Lower leg skin (tissue), 4 donors: ENCODE data around the gene LRP1B. TPM values are rescaled to one million over a fixed set of nuclear protein-coding genes. Genes with fewer than 3 reads are reported as not detected.

ENCODE experiments used
- DNase-seq, 2 donors: peaks; one replicate each; pipeline ENCODE4 v3.0.0-alpha.2; 2019; ENCODE audit warnings: low spot score in 2 of 2
- H3K4me3 ChIP-seq: fragments of 200-600 bp; sonication (generic); 2 replicates; pipeline ENCODE4 v1.5.1; 2017; ENCODE audit warnings: mild to moderate bottlenecking, low read depth; ENCODE audit not compliant: poor library complexity, severe bottlenecking
- POLR2A ChIP-seq, 2 donors: fragments of 450-650 bp; IDR thresholded peaks; one replicate each; pipeline ENCODE4 v1.6.1; 2016 to 2017; ENCODE audit warnings: antibody characterized with exemption in 2 of 2, mild to moderate bottlenecking in 1 of 2, moderate library complexity in 1 of 2
- WGBS, 2 donors: methylation state at CpG; one replicate each; pipeline ENCODE4 v1.1.5; 2018; 5-methylcytosine and 5-hydroxymethylcytosine counted together
- intact Hi-C: fragments of 100-400 bp; cut with DNase I; formaldehyde crosslinking; loops from one replicate; pipeline ENCODE4 v1.15.0; 2023; ENCODE audit warnings: low total_unique reads
- total RNA-seq, 4 donors: library from RNA; depleted of rRNA; stranded (reverse); fragments of >200 nt; gene quantifications; one replicate each; pipeline ENCODE4 v1.1.0, GENCODE V29; 2016
- TF ChIP-seq, protein P1 (sequence below), 3 donors: fragments of 450-650 bp; IDR thresholded peaks; one replicate each; pipeline ENCODE4 v1.5.1; 2016; ENCODE audit warnings: antibody characterized with exemption in 3 of 3, mild to moderate bottlenecking in 3 of 3, moderate library complexity in 2 of 3

Gene LRP1B
- total RNA-seq, 4 donors from 2014 or later, result 0.80 to 1.6 (median 1.0) TPM

DNA sequence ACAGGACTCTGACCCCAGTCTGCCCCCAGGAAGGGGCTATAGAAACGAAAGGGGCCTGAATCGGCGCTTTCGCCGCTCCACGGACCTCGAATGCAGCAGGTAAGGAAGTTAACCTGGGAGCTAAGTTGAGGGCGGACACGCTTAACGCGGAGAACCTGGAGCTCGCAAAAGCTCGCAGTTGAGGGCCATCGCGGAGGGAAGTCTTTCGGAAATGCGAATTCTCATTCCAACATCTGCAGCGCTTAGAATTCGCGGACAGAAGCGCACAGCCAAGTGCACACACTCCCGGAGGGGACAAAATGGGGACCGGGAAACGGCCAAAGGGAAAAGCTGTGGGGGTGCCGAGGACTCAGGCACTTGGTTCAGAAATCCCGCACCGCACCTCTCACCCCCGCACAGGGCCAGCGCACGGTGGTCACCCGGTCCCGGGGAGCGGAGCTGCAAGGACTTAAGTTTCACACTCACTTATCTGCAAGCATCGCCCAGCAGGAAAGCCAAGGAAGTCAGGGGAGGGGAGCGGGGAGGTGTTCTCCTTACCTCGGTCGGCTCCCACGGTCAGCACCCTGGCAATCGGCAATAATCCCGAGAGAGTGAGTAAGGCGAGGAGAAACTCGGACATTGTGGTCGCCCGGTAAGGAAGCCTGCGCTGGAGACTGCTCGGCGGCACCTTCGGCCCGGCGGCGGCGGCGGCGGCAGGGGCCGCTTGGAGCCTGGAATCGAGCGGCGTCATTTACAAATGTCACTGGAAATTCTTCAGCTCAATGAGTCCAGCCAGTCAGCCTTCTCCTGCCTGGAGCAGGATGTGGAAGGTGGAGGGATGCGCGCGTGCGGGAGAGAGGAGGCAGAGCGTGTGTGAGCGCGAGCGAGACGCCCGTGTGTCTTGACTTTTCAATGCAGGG is 456 bp downstream of the LRP1B start:
- DNase-seq, result peak; percentile 54 to 90
- 1 to 2% methylated on average over 57 to 68 of the region's 68 CpGs for WGBS, 2 donors
- TF ChIP-seq POLR2A (IDR thresholded peaks at IDR 0.05), result no peak
- TF ChIP-seq, protein P1, sequence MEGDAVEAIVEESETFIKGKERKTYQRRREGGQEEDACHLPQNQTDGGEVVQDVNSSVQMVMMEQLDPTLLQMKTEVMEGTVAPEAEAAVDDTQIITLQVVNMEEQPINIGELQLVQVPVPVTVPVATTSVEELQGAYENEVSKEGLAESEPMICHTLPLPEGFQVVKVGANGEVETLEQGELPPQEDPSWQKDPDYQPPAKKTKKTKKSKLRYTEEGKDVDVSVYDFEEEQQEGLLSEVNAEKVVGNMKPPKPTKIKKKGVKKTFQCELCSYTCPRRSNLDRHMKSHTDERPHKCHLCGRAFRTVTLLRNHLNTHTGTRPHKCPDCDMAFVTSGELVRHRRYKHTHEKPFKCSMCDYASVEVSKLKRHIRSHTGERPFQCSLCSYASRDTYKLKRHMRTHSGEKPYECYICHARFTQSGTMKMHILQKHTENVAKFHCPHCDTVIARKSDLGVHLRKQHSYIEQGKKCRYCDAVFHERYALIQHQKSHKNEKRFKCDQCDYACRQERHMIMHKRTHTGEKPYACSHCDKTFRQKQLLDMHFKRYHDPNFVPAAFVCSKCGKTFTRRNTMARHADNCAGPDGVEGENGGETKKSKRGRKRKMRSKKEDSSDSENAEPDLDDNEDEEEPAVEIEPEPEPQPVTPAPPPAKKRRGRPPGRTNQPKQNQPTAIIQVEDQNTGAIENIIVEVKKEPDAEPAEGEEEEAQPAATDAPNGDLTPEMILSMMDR (IDR thresholded peaks at IDR 0.05), result no peak
- intact Hi-C loops, result no loop called here
- peak overlapping the region; percentile 52 for H3K4me3 ChIP-seq

DNA sequence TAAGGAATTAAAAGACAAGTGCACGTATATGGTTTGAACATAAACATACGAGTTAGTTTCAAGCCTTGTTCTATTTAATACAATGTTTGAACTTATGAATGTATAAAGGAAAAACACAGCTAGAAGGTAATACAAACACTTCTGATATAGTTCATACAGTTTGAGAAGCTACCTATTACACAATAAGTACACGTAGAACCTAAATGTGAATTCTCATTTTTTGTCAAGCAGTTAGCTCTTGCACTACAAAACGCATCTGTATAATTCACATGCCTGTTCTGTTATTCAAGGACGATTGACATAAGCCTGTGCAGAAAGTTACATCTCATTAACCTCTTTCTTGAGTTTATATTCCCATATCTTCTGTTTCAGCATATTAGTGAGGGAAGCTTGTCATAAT is 2.7 kb downstream of the LRP1B start:
- DNase-seq, result no peak
- intact Hi-C loops, result no loop called here
- TF ChIP-seq, protein P1 (IDR thresholded peaks at IDR 0.05), result no peak
- TF ChIP-seq POLR2A (IDR thresholded peaks at IDR 0.05), result no peak
- no peak overlapping the region for H3K4me3 ChIP-seq
- 94% methylated on average over 5 of the region's 5 CpGs for WGBS, 2 donors

DNA sequence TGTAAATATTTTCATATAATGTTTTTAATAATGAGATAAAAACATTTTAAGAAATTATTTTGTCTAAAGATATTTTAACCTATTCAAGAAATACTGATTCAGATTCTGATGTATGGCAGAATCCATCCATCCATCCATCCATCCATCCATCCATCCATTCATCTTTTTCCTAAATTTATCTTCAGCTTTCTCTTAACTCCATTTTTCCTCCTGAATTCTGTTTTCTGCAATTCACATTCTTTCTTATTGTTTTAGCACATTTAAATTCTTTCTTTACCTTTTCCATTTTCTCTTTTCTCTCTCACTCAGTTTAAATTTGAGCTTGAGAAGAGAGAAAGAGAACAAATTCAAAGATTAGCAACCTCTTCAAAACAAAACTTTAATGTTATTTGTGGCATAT is 3.6 kb downstream of the LRP1B start:
- TF ChIP-seq, protein P1 (IDR thresholded peaks at IDR 0.05), result no peak
- no peak for TF ChIP-seq POLR2A (IDR thresholded peaks at IDR 0.05)
- DNase-seq, result no peak
- H3K4me3 ChIP-seq, result no peak overlapping the region
- intact Hi-C loops, result no loop called here

DNA sequence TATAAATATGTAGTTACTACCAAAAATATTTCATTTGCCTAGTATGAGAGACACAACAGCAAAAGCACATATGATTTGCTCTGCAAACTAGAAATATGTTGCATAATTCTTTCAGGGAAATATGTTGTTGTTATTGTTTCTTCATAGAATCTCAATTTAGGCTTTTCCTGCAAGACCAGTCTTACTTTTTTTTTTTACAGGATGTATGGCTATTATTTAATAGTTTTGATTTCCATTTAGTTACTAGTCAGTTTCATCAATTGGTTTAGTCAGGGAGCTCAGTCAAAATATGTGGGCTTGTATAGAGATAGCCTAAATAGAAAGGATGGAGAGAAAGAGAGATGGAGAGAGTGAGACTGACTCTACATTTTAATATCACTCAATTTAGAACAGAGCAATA is 6.1 kb downstream of the LRP1B start:
- TF ChIP-seq, protein P1 (IDR thresholded peaks at IDR 0.05), result no peak
- TF ChIP-seq POLR2A (IDR thresholded peaks at IDR 0.05), result no peak
- intact Hi-C loops, result no loop called here
- no peak overlapping the region for H3K4me3 ChIP-seq
- no peak for DNase-seq

DNA sequence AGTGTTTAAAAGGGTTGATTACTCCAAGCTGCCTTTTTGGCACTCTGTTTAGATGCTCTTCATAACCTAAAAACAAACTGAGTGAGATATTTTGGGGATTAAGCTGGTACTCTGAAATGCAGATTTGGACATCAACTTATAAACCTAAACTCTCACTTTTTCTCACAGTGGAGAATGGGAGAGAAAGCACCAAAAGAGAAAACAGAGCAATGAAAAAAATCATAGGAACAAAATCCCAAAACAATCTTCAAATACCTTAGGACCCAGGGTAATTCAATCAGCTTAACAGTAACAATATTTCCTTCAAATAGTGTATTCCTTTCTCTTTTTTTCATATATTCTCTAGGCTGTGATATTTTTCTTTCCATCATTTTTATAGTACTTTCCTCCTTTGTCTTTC is 11.5 kb downstream of the LRP1B start:
- no peak overlapping the region for H3K4me3 ChIP-seq
- TF ChIP-seq, protein P1 (IDR thresholded peaks at IDR 0.05), result no peak
- no peak for TF ChIP-seq POLR2A (IDR thresholded peaks at IDR 0.05)
- intact Hi-C loops, result no loop called here
- no peak for DNase-seq

DNA sequence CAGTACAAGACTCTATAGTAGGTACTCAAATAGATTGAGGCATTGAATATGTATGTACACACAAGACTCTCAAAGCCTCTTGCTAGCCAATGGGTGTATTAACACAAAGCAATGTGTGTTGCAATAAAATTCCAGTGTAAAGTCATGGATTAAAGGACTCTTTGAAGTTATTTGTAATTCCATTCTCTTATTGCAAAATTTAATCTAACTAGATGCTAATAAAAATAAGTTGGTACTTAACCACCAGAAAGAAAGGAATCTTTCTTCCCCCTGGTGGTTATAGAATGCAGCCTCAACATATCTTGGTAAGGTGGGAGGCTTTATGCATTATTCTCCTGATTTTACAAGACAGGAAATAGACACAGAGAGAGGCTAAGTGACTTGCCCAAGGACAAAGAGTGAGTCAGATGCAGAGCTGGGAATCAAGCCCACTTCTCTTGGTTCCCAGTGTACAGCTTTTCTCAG is 18.0 kb downstream of the LRP1B start:
- no peak for DNase-seq
- H3K4me3 ChIP-seq, result no peak overlapping the region
- no peak for TF ChIP-seq POLR2A (IDR thresholded peaks at IDR 0.05)
- TF ChIP-seq, protein P1 (IDR thresholded peaks at IDR 0.05), result no peak
- intact Hi-C loops, result no loop called here
